Left ventricle myocardium inferior (tissue), 1 donor: ENCODE measurements around the gene SPECC1L. TPM values are rescaled to one million over a fixed set of nuclear protein-coding genes. Genes with fewer than 3 reads are reported as not detected.

Source experiments
- DNase-seq: peaks from one replicate; pipeline ENCODE4 v3.0.0-alpha.2; 2020
- H3K27ac ChIP-seq: fragments of 200-600 bp; replicated peaks from 2 replicates; pipeline ENCODE4 v1.8.0; 2021
- H3K27me3 ChIP-seq: fragments of 200-600 bp; 2 replicates; pipeline ENCODE4 v1.8.0; 2021; ENCODE audit warnings: low read depth
- H3K36me3 ChIP-seq: fragments of 200-600 bp; 2 replicates; pipeline ENCODE4 v1.8.0; 2021
- H3K4me1 ChIP-seq: fragments of 200-600 bp; 2 replicates; pipeline ENCODE4 v1.8.0; 2021
- H3K4me3 ChIP-seq: fragments of 200-600 bp; 2 replicates; pipeline ENCODE4 v1.8.0; 2021; ENCODE audit warnings: mild to moderate bottlenecking, moderate library complexity
- H3K9me3 ChIP-seq: fragments of 200-600 bp; replicated peaks from 2 replicates; pipeline ENCODE4 v1.8.0; 2021
- intact Hi-C: fragments of 100-400 bp; cut with micrococcal nuclease; formaldehyde crosslinking; loops from one replicate; pipeline ENCODE4 v1.11.0; 2022
- total RNA-seq: library from RNA; stranded (reverse); fragmentation: NEBNext Ultra II Directional; extraction: Animal tissue kit (Norgen Biotek cat#: 25700); gene quantifications from one replicate; pipeline ENCODE4 v1.2.1, GENCODE V29; 2021
- TF ChIP-seq, protein P1 (sequence below): fragments of 200-600 bp; IDR thresholded peaks from 2 replicates; pipeline ENCODE4 v1.8.0; 2021; ENCODE audit warnings: antibody characterized with exemption, mild to moderate bottlenecking, borderline replicate concordance
- donor health status: DM: no; HTN: yes; CAD: no; lungs with severe emphysema.

Gene SPECC1L
- total RNA-seq, 1 donor from 2014 or later, result 51.9 TPM

DNA sequence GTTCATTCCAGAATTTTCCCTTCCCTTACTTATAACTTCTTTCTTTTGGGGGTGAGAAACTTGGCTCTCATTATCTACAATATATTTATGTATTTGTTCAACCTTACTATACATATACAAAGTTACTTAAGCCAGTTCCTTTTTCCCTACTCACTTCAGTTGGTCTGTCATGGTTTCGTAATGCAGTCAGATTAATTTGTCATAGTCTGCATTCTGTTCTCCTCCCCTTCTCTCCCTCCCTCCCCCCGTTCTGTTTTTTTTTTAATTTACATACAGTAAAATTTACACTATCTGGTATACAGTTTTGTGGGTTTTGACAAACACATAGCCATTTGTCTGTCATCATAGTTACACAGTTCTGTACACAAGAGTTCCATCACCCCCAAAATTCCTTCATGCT lies 84.9 kb downstream of the SPECC1L start:
- intact Hi-C loops, result no loop called here
- no peak for DNase-seq
- Histone ChIP-seq H3K27me3 (no peaks in the 10 kb centered on the region), H3K4me3 (no peak overlapping the region), H3K36me3 (peaks cover 44% of the 10 kb centered on the region), H3K4me1 (peaks cover 20% of the 10 kb centered on the region), H3K9me3 (peaks cover 7% of the 10 kb centered on the region), H3K27ac (no peak overlapping the region)
- TF ChIP-seq, protein P1, sequence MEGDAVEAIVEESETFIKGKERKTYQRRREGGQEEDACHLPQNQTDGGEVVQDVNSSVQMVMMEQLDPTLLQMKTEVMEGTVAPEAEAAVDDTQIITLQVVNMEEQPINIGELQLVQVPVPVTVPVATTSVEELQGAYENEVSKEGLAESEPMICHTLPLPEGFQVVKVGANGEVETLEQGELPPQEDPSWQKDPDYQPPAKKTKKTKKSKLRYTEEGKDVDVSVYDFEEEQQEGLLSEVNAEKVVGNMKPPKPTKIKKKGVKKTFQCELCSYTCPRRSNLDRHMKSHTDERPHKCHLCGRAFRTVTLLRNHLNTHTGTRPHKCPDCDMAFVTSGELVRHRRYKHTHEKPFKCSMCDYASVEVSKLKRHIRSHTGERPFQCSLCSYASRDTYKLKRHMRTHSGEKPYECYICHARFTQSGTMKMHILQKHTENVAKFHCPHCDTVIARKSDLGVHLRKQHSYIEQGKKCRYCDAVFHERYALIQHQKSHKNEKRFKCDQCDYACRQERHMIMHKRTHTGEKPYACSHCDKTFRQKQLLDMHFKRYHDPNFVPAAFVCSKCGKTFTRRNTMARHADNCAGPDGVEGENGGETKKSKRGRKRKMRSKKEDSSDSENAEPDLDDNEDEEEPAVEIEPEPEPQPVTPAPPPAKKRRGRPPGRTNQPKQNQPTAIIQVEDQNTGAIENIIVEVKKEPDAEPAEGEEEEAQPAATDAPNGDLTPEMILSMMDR, result no peak

- intact Hi-C loops, result no loop called here
- peaks cover 27% of the 10 kb centered on the region for H3K4me1 ChIP-seq
- DNase-seq, result no peak
Measured at GRCh38 chr22:24357547-24357946, 86.9 kb downstream of the SPECC1L start.

GRCh38 chr22:24358105-24358836 lies 87.6 kb downstream of the SPECC1L start:
- Histone ChIP-seq H3K36me3 (peaks cover 26% of the 10 kb centered on the region), H3K27ac (no peak overlapping the region), H3K9me3 (peaks cover 7% of the 10 kb centered on the region), H3K4me1 (peaks cover 27% of the 10 kb centered on the region), H3K27me3 (no peaks in the 10 kb centered on the region), H3K4me3 (no peak overlapping the region)
- DNase-seq, result no peak
- TF ChIP-seq, protein P1, result no peak
- intact Hi-C loops, result no loop called here

More at GRCh38 chr22:24357547-24357946, 86.9 kb downstream of the SPECC1L start:
- Histone ChIP-seq H3K27ac (no peak overlapping the region), H3K9me3 (peaks cover 7% of the 10 kb centered on the region), H3K36me3 (peaks cover 29% of the 10 kb centered on the region), H3K27me3 (no peaks in the 10 kb centered on the region), H3K4me3 (no peak overlapping the region)
- TF ChIP-seq, protein P1, result no peak

- Histone ChIP-seq H3K4me1 (peaks cover 32% of the 10 kb centered on the region), H3K27ac (peak overlapping the region; percentile 43), H3K9me3 (no peaks in the 10 kb centered on the region), H3K36me3 (peaks cover 23% of the 10 kb centered on the region), H3K27me3 (no peaks in the 10 kb centered on the region), H3K4me3 (no peak overlapping the region)
- intact Hi-C loops, result no loop called here
- no peak for DNase-seq
- TF ChIP-seq, protein P1, result no peak
Measured at GRCh38 chr22:24359452-24360120, 89.0 kb downstream of the SPECC1L start.

DNA sequence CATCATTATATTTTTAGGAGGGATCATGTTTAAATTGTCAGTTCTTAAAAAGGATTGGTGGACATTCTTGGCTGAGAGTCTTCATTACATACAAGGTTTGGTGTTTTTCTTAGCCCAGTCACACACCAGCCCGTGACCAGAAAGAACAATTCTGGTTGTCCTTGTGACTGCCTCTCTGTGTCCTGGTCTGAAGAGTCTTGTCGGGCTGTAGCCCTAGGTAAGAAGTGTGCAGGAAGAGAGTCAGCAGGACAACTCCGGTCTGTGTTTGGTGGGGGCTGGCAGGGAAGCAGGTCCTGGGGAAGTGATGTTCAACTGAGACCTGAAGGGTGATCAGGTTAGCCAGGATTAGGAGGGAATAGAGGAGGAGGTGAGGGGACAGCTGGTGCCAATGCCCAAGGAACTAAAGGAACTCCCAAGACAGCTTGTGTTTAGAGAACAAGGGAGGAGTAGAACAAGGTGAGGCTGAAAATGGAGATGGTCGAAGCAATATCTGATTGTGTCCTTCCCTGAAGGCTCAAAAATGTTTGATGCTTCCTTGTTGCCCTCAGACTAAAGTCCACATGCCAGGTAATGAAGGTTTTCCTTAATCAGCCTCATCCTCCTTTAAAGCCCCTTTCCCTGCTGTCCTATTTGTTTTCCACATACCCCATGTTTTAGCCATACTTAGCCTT lies 91.5 kb downstream of the SPECC1L start:
- Histone ChIP-seq H3K4me3 (no peak overlapping the region), H3K9me3 (no peaks in the 10 kb centered on the region), H3K4me1 (peaks cover 36% of the 10 kb centered on the region), H3K36me3 (peaks cover 42% of the 10 kb centered on the region), H3K27me3 (no peaks in the 10 kb centered on the region), H3K27ac (no peak overlapping the region)
- intact Hi-C loops, result no loop called here
- TF ChIP-seq, protein P1, result no peak
- DNase-seq, result no peak
